Effector memory CD8-positive, alpha-beta T cell (primary cell): ENCODE measurements around the gene FANCC.

Experiments
- ATAC-seq: fragments of 150-1000 bp; cut with Tn5 transposase; replicated peaks from 2 replicates; pipeline ENCODE4 v1.10.0; 2021; ENCODE audit warnings: mild to moderate bottlenecking, moderate library complexity
- DNase-seq, 3 experiments: peaks; one replicate each; pipeline ENCODE4 v3.0.0; 2021
- H3K27ac Mint-ChIP-seq, 2 donors: one replicate each; pipeline ENCODE4 v1.8.0; 2022; ENCODE audit warnings: mild to moderate bottlenecking in 2 of 2, mixed read lengths in 2 of 2, moderate library complexity in 2 of 2
- H3K27me3 Mint-ChIP-seq, 2 donors: one replicate each; pipeline ENCODE4 v1.8.0; 2022; ENCODE audit warnings: mixed read lengths in 2 of 2
- H3K36me3 Mint-ChIP-seq: one replicate; pipeline ENCODE4 v1.8.0; 2022; ENCODE audit warnings: mild to moderate bottlenecking, moderate library complexity, mixed read lengths; ENCODE audit not compliant: insufficient read depth
- H3K4me1 Mint-ChIP-seq, 2 donors: one replicate each; pipeline ENCODE4 v1.8.0; 2022; ENCODE audit warnings: low read depth in 2 of 2, mixed read lengths in 2 of 2
- H3K4me3 Mint-ChIP-seq, 2 donors: one replicate each; pipeline ENCODE4 v1.8.0; 2022; ENCODE audit warnings: mild to moderate bottlenecking in 2 of 2, mixed read lengths in 2 of 2, moderate library complexity in 2 of 2
- H3K9me3 Mint-ChIP-seq, 2 donors: one replicate each; pipeline ENCODE4 v1.8.0; 2022; ENCODE audit warnings: mixed read lengths in 2 of 2

FANCC gene

DNA sequence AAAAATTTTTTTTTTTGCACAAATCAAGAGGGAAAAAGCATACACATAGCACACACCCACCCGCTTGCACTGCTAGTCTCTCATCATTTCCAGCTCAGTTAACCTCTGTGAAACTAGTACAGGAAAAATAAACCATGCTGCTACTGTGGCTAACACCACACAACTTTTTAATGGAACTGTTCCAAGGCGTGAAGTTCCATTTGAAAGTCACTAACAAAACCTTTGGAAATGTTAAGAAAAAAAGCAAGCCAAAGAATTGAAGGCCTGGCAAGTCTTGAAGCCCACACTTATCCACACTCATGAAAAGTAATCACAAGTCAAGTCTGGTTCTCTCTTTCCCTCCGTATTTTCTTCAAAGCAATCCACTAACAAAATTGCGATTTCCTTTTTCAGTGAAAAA, 116.3 kb downstream of the FANCC start:
- H3K9me3 Mint-ChIP-seq: no peaks in the 10 kb centered on the region
- no peaks in the 10 kb centered on the region for H3K27me3 Mint-ChIP-seq
- H3K4me1 Mint-ChIP-seq: no peaks in the 10 kb centered on the region
- no peaks in the 10 kb centered on the region for H3K36me3 Mint-ChIP-seq
- H3K4me3 Mint-ChIP-seq: no peak overlapping the region
- ATAC-seq (no peak), DNase-seq (no peak)
- no peak overlapping the region for H3K27ac Mint-ChIP-seq

DNA sequence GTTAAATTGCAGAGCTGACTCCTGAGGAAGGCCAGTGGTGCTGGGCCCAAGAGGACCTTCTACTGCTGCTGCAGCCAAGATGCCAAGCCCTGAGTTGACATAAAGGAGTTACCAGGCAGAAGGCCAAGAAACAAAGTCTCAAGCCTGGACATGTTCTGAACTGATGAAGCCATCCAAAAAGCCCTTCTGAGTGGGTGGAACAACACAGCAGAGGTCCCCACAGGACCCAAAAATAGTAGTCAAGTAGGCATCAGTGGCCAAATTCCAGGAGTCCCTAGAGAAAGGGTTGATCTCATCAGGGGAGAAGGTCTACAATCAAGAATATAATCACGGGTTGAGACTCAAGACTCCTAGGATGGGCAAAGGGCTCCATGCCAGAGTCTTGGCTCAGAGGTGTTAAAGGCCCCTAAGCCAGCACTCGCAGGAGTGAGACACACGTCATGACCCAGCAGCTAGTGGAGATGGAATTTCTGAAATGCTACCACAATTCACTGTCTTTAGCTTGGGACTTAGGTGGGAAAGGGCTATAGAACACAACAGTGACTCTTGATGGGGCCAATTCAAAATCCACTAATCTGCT, 119.7 kb downstream of the FANCC start:
- Mint-ChIP-seq H3K36me3 (peaks cover 3% of the 10 kb centered on the region), H3K27ac (no peak overlapping the region), H3K9me3 (no peaks in the 10 kb centered on the region), H3K4me3 (no peak overlapping the region), H3K4me1 (peaks cover 0 to 4% of the 10 kb centered on the region in 2 donors), H3K27me3 (no peaks in the 10 kb centered on the region)
- no peak for DNase-seq
- no peak for ATAC-seq

DNA sequence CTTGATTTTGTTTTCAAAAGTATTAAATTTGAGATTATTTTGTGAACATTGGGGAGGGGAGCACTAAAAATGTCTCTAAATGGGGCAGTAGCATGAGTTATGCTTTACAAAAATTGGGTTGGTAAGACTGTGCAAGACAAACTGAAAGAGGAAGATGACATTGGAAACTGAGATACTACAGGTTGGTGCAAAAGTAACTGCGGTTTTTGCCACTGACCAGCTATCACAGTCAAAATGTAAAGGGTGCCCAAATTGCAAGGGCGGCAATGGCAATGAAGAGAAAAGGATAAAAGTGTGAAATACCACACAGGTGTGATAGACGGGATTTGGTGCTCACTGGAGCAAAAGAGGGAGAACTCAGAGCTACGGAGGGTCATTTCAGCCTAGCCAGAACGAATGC, 124.0 kb downstream of the FANCC start:
- no peaks in the 10 kb centered on the region for H3K27me3 Mint-ChIP-seq
- ATAC-seq (no peak), DNase-seq (no peak)
- peaks cover 4 to 9% of the 10 kb centered on the region in 2 donors for H3K4me1 Mint-ChIP-seq
- no peaks in the 10 kb centered on the region for H3K9me3 Mint-ChIP-seq
- H3K4me3 Mint-ChIP-seq: no peak overlapping the region
- no peak overlapping the region for H3K27ac Mint-ChIP-seq
- peaks cover 3% of the 10 kb centered on the region for H3K36me3 Mint-ChIP-seq

DNA sequence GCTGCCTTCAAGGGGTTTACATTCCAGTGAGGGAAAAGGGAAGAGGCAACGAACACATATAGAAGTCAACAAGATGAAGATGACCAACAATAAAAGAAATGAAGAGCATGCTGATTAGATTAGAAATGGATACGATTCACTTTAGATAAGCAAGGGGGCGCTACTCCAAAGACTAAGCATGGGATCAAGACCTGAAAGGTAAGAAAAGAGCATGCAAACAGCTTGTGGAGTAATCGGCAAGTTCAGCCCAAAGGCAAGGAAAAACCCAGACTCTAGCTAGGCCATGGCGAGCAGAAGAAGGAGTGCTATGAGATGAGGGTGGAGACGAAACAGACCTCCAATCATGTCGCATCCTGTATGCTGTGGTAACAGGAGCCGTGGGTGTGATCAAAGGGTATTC, 124.4 kb downstream of the FANCC start:
- no peaks in the 10 kb centered on the region for H3K27me3 Mint-ChIP-seq
- H3K9me3 Mint-ChIP-seq: no peaks in the 10 kb centered on the region
- H3K27ac Mint-ChIP-seq: no peak overlapping the region
- H3K36me3 Mint-ChIP-seq: peaks cover 3% of the 10 kb centered on the region
- ATAC-seq (no peak), DNase-seq (no peak)
- peaks cover 4 to 9% of the 10 kb centered on the region in 2 donors for H3K4me1 Mint-ChIP-seq
- H3K4me3 Mint-ChIP-seq: no peak overlapping the region

DNA sequence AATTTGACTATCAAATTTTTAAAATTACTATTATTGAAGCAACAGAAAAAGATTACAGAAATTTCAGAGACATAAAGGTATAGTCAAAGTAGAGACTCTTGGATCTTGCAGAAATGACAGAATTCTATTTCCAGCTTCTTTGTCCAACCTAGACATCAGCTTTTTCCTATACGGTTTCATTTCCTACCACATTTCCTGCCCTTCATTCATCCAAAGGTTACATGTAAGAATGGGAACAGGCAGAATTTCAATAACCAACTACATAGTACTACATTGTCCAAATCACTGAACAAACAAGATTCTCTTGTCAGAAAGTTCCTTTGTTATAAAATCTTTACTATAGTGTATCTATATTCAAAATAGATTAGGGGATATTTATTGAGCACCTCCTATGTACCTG, 124.9 kb downstream of the FANCC start:
- Mint-ChIP-seq H3K4me1 (peaks cover 4 to 9% of the 10 kb centered on the region in 2 donors), H3K27me3 (no peaks in the 10 kb centered on the region), H3K36me3 (peaks cover 3% of the 10 kb centered on the region), H3K9me3 (no peaks in the 10 kb centered on the region), H3K4me3 (no peak overlapping the region), H3K27ac (no peak overlapping the region)
- DNase-seq: no peak
- no peak for ATAC-seq

DNA sequence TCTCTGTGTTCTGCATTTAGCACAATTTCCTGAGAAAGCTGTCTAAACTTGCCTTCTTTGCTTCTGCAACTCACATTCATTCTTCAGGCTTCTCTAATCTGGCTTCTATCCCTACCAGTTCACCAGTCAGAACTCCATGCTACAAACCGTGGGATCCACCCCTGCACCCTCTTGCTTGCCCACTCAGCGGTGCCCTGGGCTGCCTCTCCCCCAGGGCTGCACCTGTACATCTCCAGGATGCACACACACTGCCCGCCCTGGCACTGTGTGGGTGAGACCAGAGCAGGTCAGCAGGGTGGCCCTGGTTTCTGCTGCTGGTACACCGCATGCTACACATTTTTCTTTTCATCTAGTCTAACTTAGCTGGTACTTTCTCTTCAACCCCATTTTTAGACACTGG, 127.1 kb downstream of the FANCC start:
- Mint-ChIP-seq H3K4me3 (no peak overlapping the region), H3K27me3 (no peaks in the 10 kb centered on the region), H3K9me3 (no peaks in the 10 kb centered on the region), H3K27ac (peak overlapping the region in 1 of 2 donors; percentile 7), H3K36me3 (peaks cover 3% of the 10 kb centered on the region), H3K4me1 (peaks cover 4 to 9% of the 10 kb centered on the region in 2 donors)
- no peak for ATAC-seq
- DNase-seq: no peak

DNA sequence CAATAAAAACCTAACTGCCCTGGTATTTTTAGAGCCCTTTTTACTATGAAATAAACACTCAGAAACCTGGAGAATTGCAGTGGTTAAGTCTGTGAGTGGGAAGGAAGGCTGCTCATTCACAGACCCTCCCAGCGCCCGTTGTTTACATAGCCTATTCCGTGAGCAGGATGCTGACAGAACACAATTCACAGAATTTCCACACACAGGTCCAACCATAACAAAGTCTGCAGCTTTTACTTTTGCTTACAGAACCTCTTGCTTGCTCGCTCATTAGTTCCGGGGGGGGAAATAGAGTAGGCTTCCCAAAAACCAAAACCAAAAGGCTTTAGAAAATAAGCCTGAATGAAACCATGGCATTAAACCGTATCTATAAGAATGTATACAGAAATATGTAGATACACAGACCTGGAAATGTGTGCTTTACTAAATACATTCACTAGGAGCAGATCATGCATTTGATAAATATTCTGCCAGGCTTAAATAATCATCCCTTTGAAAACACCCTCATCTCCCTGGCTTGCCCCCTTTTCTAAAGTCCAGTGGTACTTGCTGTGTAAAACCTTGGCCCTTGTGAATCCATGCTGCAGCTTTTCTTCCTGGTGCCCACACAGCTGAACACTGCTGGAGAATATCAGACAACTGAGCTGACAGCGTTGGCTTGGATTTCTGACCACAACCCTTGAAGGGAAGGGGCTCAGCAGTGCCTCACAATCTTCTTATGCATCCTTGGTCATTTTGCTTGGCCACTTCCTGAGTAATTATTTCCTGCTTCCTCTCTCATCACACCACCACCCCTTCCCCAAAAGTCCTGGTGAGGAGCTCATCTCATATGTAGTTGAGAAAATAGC, 128.0 kb downstream of the FANCC start:
- DNase-seq: no peak
- no peaks in the 10 kb centered on the region for H3K27me3 Mint-ChIP-seq
- peaks cover 3% of the 10 kb centered on the region for H3K36me3 Mint-ChIP-seq
- no peak overlapping the region for H3K4me3 Mint-ChIP-seq
- H3K9me3 Mint-ChIP-seq: no peaks in the 10 kb centered on the region
- peaks cover 4 to 9% of the 10 kb centered on the region in 2 donors for H3K4me1 Mint-ChIP-seq
- peak overlapping the region; percentile 4 to 7 for H3K27ac Mint-ChIP-seq
- no peak for ATAC-seq

DNA sequence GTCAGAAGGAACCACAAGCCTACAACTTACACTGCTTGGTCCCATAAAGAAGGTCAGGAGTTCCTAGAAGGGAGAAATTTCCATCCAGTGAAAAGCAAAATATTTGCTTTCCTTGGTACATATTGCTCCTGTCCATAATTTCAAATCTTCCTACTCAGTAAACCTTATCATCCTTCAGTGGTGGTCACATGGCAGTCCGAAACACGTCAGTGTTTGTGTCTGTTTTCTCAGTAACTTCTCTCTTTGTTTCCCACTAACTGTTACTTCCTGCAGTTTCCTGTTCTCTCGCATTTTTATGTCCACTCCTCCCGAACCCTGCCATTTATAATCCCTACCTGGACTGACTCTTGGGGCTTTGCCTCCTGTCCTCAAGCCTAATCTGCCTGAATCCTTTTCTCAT, 129.1 kb downstream of the FANCC start:
- Mint-ChIP-seq H3K4me1 (peaks cover 3 to 9% of the 10 kb centered on the region in 2 donors), H3K4me3 (no peak overlapping the region), H3K9me3 (no peaks in the 10 kb centered on the region), H3K27ac (no peak overlapping the region), H3K27me3 (no peaks in the 10 kb centered on the region), H3K36me3 (no peaks in the 10 kb centered on the region)
- ATAC-seq (no peak), DNase-seq (no peak)

DNA sequence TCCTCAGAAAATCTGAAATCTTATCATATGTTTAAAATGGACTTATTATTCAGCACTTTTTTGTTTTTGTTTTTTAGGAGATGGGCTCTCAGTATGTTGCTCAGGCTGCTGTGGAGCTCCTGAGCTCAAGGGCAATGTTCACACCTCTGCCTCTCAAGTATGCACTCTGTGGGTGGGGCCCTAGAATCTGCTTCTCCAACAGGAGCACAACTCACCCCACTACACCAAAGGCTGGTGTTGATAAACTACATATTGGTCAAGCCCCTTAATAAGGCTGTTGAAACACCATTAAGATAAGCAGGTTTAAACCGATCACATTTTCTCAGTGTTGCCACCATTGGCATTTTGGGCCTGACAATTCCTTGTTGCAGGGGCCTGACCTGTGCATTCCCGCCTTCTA, 131.6 kb downstream of the FANCC start:
- Mint-ChIP-seq H3K27me3 (no peaks in the 10 kb centered on the region), H3K9me3 (no peaks in the 10 kb centered on the region), H3K4me3 (no peak overlapping the region), H3K36me3 (no peaks in the 10 kb centered on the region), H3K27ac (peak overlapping the region in 1 of 2 donors; percentile 7), H3K4me1 (peaks cover 0 to 9% of the 10 kb centered on the region in 2 donors)
- ATAC-seq (no peak), DNase-seq (no peak)

DNA sequence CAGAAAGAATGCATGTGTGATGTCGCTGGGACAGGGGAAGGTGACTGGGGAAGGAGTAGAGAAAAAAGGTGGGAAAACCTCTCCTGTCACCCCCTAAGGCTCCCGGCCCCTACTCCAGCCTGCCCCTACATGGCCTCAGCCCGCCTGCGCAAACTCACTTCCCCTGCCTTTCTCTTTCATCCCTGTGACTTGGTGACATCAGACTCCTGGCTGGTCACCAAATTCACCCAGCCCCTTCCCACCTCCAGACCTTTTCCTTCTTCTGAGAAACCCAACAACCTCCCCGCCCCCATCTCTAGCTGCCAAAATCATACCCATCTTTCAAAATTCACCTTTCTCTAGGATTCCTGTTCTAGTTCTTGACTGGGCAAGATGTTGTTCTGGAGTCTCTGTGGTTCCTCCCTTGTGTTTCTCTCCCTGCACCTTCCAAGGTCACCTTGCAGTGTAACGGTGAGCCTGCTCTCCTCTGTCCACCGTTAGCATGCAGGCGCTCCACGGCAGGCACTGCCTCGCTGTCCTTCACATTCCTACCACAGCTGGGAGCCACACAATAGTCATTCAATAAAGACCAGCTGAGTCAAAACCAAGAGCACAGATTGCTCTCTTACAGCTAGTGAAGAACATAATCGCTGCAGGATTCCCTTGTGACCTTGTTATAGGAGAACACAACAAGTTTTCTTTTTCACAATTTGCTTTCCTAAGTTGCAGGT, 134.5 kb downstream of the FANCC start:
- H3K4me1 Mint-ChIP-seq: no peaks in the 10 kb centered on the region
- ATAC-seq (no peak), DNase-seq (no peak)
- no peak overlapping the region for H3K27ac Mint-ChIP-seq
- H3K9me3 Mint-ChIP-seq: no peaks in the 10 kb centered on the region
- no peak overlapping the region for H3K4me3 Mint-ChIP-seq
- H3K36me3 Mint-ChIP-seq: no peaks in the 10 kb centered on the region
- no peaks in the 10 kb centered on the region for H3K27me3 Mint-ChIP-seq

DNA sequence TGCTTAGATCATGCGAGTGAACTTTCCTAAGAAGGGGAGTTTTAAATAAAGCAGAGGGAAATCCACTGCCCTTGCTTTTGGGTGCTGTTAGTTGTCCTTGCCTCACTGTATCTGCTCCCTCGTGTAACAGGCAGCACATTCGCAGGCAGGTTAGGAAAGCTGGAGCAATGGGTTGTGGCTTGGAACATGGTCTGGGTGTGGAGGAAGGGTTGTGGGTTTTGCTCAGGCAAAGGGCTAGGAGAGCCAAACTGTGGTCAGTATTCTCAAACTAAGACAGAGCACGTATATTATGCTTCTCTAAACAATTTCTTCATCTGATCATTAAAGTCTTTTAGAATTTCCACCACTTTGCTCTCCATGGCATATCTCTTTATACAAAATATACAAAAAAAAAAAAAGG, 135.7 kb downstream of the FANCC start:
- Mint-ChIP-seq H3K27me3 (no peaks in the 10 kb centered on the region), H3K9me3 (no peaks in the 10 kb centered on the region), H3K36me3 (no peaks in the 10 kb centered on the region), H3K27ac (no peak overlapping the region), H3K4me1 (no peaks in the 10 kb centered on the region), H3K4me3 (no peak overlapping the region)
- DNase-seq (no peak), ATAC-seq (no peak)

DNA sequence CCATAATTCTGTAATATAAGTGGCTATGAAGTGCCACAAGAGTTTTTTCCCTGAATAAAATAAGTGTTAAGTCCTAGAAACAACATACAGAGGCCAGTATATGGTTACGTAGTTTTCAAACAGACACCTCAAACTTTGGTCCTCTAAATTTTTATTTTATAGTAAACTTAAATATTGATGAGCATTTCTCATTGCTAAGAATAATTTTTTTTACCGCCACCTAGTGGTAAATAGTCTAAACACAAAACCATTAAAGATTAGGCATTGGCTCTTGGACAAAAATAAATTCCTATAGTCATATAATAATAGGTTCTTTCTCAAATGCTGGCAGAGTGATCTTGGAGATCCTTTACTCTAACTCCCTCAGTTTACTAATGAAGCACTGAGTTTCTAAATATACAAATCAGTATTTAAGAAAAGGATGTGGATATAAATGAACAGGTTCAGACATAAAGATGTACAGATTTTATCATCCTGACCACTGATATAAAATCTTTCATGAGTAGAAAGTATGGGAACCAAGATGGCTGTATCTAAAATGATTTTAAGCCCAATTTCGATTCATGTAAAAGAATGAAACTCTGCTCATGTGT, 136.2 kb downstream of the FANCC start:
- no peaks in the 10 kb centered on the region for H3K36me3 Mint-ChIP-seq
- H3K27ac Mint-ChIP-seq: no peak overlapping the region
- DNase-seq: no peak
- no peaks in the 10 kb centered on the region for H3K4me1 Mint-ChIP-seq
- H3K27me3 Mint-ChIP-seq: no peaks in the 10 kb centered on the region
- no peak for ATAC-seq
- H3K4me3 Mint-ChIP-seq: no peak overlapping the region
- H3K9me3 Mint-ChIP-seq: no peaks in the 10 kb centered on the region

DNA sequence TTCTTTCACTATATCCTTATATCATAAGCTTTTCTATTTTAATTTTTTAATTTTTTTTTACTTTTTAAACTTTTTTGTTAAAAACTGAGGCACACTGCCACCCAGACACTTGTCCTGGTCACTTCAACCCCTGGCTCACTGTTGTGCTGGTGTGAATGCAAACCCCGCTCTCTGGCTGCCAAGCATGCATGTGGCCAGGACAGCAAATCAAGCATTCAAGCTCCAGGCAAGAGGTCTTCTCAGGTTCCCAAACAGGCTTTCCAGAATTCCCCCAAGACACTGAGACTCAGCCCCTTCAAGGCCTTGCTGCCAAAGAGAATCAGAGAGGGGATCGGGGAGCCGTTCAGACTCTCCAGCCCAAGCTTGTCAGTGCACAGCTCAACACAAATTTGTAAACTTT, 139.9 kb downstream of the FANCC start:
- no peak for DNase-seq
- H3K9me3 Mint-ChIP-seq: no peaks in the 10 kb centered on the region
- no peaks in the 10 kb centered on the region for H3K27me3 Mint-ChIP-seq
- ATAC-seq: no peak
- no peaks in the 10 kb centered on the region for H3K4me1 Mint-ChIP-seq
- no peaks in the 10 kb centered on the region for H3K36me3 Mint-ChIP-seq
- no peak overlapping the region for H3K27ac Mint-ChIP-seq
- no peak overlapping the region for H3K4me3 Mint-ChIP-seq
